Endothelial cell of umbilical vein (primary cell): ENCODE results near the gene POLR3C. TPM values are rescaled to one million over a fixed set of nuclear protein-coding genes. Genes with fewer than 3 reads are reported as not detected.

Experiments
- BruUV-seq: library from RNA; stranded (reverse); fragments of 400-500 nt; replicated peaks from 2 replicates; lab custom pipeline; 2021; lab: Mats Ljungman, UMichigan
- CTCF ChIA-PET: fragments of 300-600, 350-600 bp; sonication (Branson Sonifier 250); formaldehyde crosslinking; loops from one replicate; lab custom pipeline; 2021; ENCODE audit warnings: antibody characterized with exemption, inconsistent platforms; lab: Charles Lee
- POLR2A ChIA-PET: fragments of 300-600, 350-600 bp; sonication (Branson Sonifier 250); formaldehyde crosslinking; loops from one replicate; lab custom pipeline; 2021; ENCODE audit warnings: antibody characterized with exemption, inconsistent platforms; lab: Charles Lee
- DNase-seq: peaks from one replicate; pipeline ENCODE4 v3.0.0-alpha.2; 2011; ENCODE audit warnings: low read depth, low spot score
- FAIRE-seq: peaks from 2 replicates; lab custom pipeline; 2011; peaks lifted over from hg19 to GRCh38; lab: Jason Lieb, UNC
- H2AFZ ChIP-seq: 2 replicates; pipeline ENCODE4 v1.6.0; 2012; ENCODE audit warnings: low read depth, low read length, control low read depth, inconsistent platforms
- H3K27ac ChIP-seq: 2 replicates; pipeline ENCODE4 v1.5.1; 2011; ENCODE audit warnings: low read depth, mild to moderate bottlenecking, control low read depth, low read length, moderate library complexity; ENCODE audit not compliant: insufficient read depth
- H3K27me3 ChIP-seq, 2 experiments: 2 replicates each; pipeline versions ENCODE4 v1.6.0 to v1.6.1; 2011; ENCODE audit warnings: low read length in 2 of 2, mixed read lengths in 1 of 2; ENCODE audit not compliant: control insufficient read depth in 2 of 2, insufficient read depth in 2 of 2
- H3K36me3 ChIP-seq, 2 experiments: 2 replicates in 1 of 2; 3 replicates in 1 of 2; pipeline ENCODE4 v1.5.1; 2011; ENCODE audit warnings: low read length in 2 of 2, mild to moderate bottlenecking in 1 of 2, moderate library complexity in 1 of 2; ENCODE audit not compliant: control insufficient read depth in 2 of 2, insufficient read depth in 2 of 2; ENCODE audit errors: extremely low read depth in 1 of 2
- H3K4me1 ChIP-seq: 3 replicates; pipeline ENCODE4 v1.5.1; 2011; ENCODE audit warnings: mild to moderate bottlenecking, low read length; ENCODE audit not compliant: control insufficient read depth, insufficient read depth; ENCODE audit errors: extremely low read depth
- H3K4me2 ChIP-seq: 2 replicates; pipeline ENCODE4 v1.6.1; 2011; ENCODE audit warnings: low read length, control low read depth, mixed read lengths; ENCODE audit not compliant: insufficient read depth
- H3K4me3 ChIP-seq, 3 experiments: fragments of 200-600 bp in 1 of 3; sonication (generic), shearing (Covaris generic) in 1 of 3; replicated peaks in 1 of 3; 2 replicates each; pipeline ENCODE4 v1.5.1; 2011 to 2016; ENCODE audit warnings: control low read depth in 3 of 3, low read length in 3 of 3, mild to moderate bottlenecking in 2 of 3, inconsistent platforms in 1 of 3, low read depth in 1 of 3, moderate library complexity in 1 of 3; ENCODE audit not compliant: insufficient read depth in 1 of 3
- H3K79me2 ChIP-seq: 2 replicates; pipeline ENCODE4 v1.6.0; 2012; ENCODE audit warnings: low read length, inconsistent platforms; ENCODE audit not compliant: control insufficient read depth, insufficient read depth
- H3K9ac ChIP-seq: replicated peaks from 2 replicates; pipeline ENCODE3; 2011; ENCODE audit warnings: low read length, control low read depth; ENCODE audit not compliant: insufficient read depth; ENCODE audit errors: extremely low read depth
- H3K9me1 ChIP-seq: replicated peaks from 3 replicates; pipeline ENCODE4 v1.6.0; 2011; ENCODE audit warnings: mild to moderate bottlenecking, low read length; ENCODE audit not compliant: control insufficient read depth, insufficient read depth; ENCODE audit errors: extremely low read depth
- H3K9me3 ChIP-seq: replicated peaks from 2 replicates; pipeline ENCODE4 v1.5.1; 2012; ENCODE audit warnings: low read length, inconsistent platforms; ENCODE audit not compliant: control insufficient read depth, insufficient read depth
- H4K20me1 ChIP-seq: replicated peaks from 2 replicates; pipeline ENCODE3; 2011; ENCODE audit warnings: mild to moderate bottlenecking, low read length; ENCODE audit not compliant: control insufficient read depth, insufficient read depth; ENCODE audit errors: extremely low read depth
- EZH2 ChIP-seq: IDR thresholded peaks from 2 replicates; pipeline ENCODE4 v1.6.1; 2012; ENCODE audit warnings: borderline replicate concordance, low read depth, mild to moderate bottlenecking, moderate library complexity, low read length, inconsistent platforms; ENCODE audit not compliant: severe bottlenecking
- FOS ChIP-seq: IDR thresholded peaks from 2 replicates; pipeline ENCODE4 v1.6.1; 2011; ENCODE audit warnings: mild to moderate bottlenecking, low read length, moderate library complexity, borderline replicate concordance; ENCODE audit not compliant: insufficient read depth
- GATA2 ChIP-seq: IDR thresholded peaks from 2 replicates; pipeline ENCODE4 v1.7.0; 2011; ENCODE audit warnings: low read depth, mild to moderate bottlenecking, moderate library complexity, mixed read lengths, low read length; ENCODE audit not compliant: insufficient read length, insufficient read depth
- JUN ChIP-seq: IDR thresholded peaks from 2 replicates; pipeline ENCODE4 v1.6.1; 2011; ENCODE audit warnings: borderline replicate concordance, low read depth; ENCODE audit not compliant: insufficient read length, insufficient read depth
- MYC ChIP-seq: IDR thresholded peaks from one replicate; pipeline ENCODE4 v1.6.1; 2011; ENCODE audit warnings: mild to moderate bottlenecking, low read depth, low read length
- POLR2A ChIP-seq: IDR thresholded peaks from 2 replicates; pipeline ENCODE4 v1.6.1; 2012; ENCODE audit warnings: low read depth, mild to moderate bottlenecking, control low read depth, low read length
- POLR2AphosphoS5 ChIP-seq: IDR thresholded peaks from 2 replicates; pipeline ENCODE4 v1.6.1; 2012; ENCODE audit warnings: low read depth, mild to moderate bottlenecking, control low read depth, low read length, moderate library complexity; ENCODE audit not compliant: insufficient read depth
- dilution Hi-C: fragments of 300-500 bp; cut with MboI; formaldehyde crosslinking; loops from one replicate; pipeline ENCODE4 v1.15.0; 2019; ENCODE audit warnings: low sequenced_read_pairs; ENCODE audit not compliant: extremely low pct_ligation_motif_present
- intact Hi-C: fragments of 100-400 bp; cut with micrococcal nuclease; formaldehyde crosslinking; loops from one replicate; pipeline ENCODE4 v1.10.0; 2022
- polyA plus RNA-seq, 4 experiments: library from polyadenylated mRNA; depleted of rRNA in 3 of 4; stranded (reverse) in 3 of 4; unstranded in 1 of 4; fragments of >200 nt; gene quantifications; 2 replicates each; pipeline versions ENCODE4 v1.2.1 to v1.2.3, GENCODE V29; 2011 to 2012; ENCODE audit warnings: missing spikeins in 1 of 4
- total RNA-seq: library from RNA; stranded (reverse); gene quantifications from 2 replicates; pipeline ENCODE4 v1.2.3, GENCODE V29; 2021
- TF ChIP-seq, protein P1 (sequence below), 2 donors: IDR thresholded peaks; 1 replicate in 1 of 2; 2 replicates in 1 of 2; pipeline ENCODE4 v1.5.1; 2011; ENCODE audit warnings: low read length in 2 of 2, mild to moderate bottlenecking in 2 of 2, moderate library complexity in 2 of 2, control low read depth in 1 of 2, inconsistent platforms in 1 of 2, low read depth in 1 of 2; ENCODE audit not compliant: insufficient read depth in 1 of 2; ENCODE audit errors: extremely low read depth in 1 of 2
- TF ChIP-seq, protein P2 (sequence below): IDR thresholded peaks from 2 replicates; pipeline ENCODE4 v1.6.1; 2011; ENCODE audit not compliant: insufficient read depth, insufficient read length

POLR3C gene
- total and polyA plus RNA-seq, 2 donors (not counting 3 experiments of a cell fraction or from before 2014, with no cell fraction given) = 28.4 to 30.4 TPM

DNA sequence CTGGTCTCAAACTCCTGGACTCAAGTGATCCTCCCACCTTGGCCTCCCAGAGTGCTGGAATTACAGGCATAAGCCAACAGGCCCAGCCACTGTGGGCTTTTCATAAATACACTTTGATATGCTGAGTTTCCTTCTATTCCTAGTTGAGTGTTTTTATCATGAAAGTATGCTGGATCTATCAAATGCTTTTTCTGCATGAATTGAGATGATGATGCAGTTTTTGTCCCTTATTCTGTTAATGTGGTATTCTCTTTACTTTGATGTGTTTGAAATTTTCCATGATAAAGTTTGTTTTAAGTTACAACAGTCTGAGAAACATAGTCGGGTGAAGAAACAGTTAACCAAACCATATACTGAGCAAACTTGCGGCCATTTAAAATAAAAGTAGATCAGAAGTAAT is 24.2 kb upstream of the POLR3C start:
- CTCF ChIA-PET = no interaction called here
- Histone ChIP-seq H2AFZ (no peak overlapping the region), H3K36me3 (no peaks in the 10 kb centered on the region), H3K4me2 (no peak overlapping the region), H3K9ac (no peak overlapping the region), H3K4me1 (no peaks in the 10 kb centered on the region), H3K27me3 (no peaks in the 10 kb centered on the region), H3K4me3 (no peak overlapping the region), H3K79me2 (peaks cover 65% of the 10 kb centered on the region), H4K20me1 (peaks cover 5% of the 10 kb centered on the region), H3K9me3 (peaks cover 5% of the 10 kb centered on the region), H3K9me1 (no peaks in the 10 kb centered on the region), H3K27ac (no peak overlapping the region)
- intact Hi-C loops = no loop called here
- BruUV-seq = no TSS peak
- dilution Hi-C loops = no loop called here
- DNase-seq = no peak
- no peak for FAIRE-seq
- POLR2A ChIA-PET = no interaction called here
- no peak for TF ChIP-seq POLR2AphosphoS5
- no peak for TF ChIP-seq MYC
- TF ChIP-seq, protein P1, sequence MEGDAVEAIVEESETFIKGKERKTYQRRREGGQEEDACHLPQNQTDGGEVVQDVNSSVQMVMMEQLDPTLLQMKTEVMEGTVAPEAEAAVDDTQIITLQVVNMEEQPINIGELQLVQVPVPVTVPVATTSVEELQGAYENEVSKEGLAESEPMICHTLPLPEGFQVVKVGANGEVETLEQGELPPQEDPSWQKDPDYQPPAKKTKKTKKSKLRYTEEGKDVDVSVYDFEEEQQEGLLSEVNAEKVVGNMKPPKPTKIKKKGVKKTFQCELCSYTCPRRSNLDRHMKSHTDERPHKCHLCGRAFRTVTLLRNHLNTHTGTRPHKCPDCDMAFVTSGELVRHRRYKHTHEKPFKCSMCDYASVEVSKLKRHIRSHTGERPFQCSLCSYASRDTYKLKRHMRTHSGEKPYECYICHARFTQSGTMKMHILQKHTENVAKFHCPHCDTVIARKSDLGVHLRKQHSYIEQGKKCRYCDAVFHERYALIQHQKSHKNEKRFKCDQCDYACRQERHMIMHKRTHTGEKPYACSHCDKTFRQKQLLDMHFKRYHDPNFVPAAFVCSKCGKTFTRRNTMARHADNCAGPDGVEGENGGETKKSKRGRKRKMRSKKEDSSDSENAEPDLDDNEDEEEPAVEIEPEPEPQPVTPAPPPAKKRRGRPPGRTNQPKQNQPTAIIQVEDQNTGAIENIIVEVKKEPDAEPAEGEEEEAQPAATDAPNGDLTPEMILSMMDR (IDR thresholded peaks at IDR 0.05; ENCODE audit: extremely low read depth in 1 of 2, insufficient read depth in 1 of 2, low read depth in 1 of 2, low read length in 2 of 2) = no peak
- no peak for TF ChIP-seq POLR2A
- no peak for TF ChIP-seq EZH2
- TF ChIP-seq, protein P2, sequence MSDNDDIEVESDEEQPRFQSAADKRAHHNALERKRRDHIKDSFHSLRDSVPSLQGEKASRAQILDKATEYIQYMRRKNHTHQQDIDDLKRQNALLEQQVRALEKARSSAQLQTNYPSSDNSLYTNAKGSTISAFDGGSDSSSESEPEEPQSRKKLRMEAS = no peak
- TF ChIP-seq JUN = no peak
- no peak for TF ChIP-seq GATA2
- no peak for TF ChIP-seq FOS
